ENCODE measurements around the gene ZHX3. TPM values are rescaled to one million over a fixed set of nuclear protein-coding genes. Genes with fewer than 3 reads are reported as not detected.

The ZHX3 gene
- total and polyA plus RNA-seq, 2 donors from 2014 or later: 24.7 to 153 TPM

GRCh38 chr20:41306061-41306727, 11.3 kb downstream of the ZHX3 start:
- H3K4me1 ChIP-seq (ENCODE audit: control insufficient read depth in 2 of 3, insufficient read depth in 2 of 3, low read depth in 1 of 3, low read length in 3 of 3): peaks cover 0 to 30% (median 16%) of the 10 kb centered on the region in 3 donors
- no peaks in the 10 kb centered on the region for H3K9me3 ChIP-seq (ENCODE audit: control insufficient read depth in 2 of 3, insufficient read depth in 1 of 3, low read length in 3 of 3)
- H3K27me3 ChIP-seq (ENCODE audit: control insufficient read depth, insufficient read depth, low read length): no peaks in the 10 kb centered on the region
- intact Hi-C loops (cut with DNase I): no loop called here
- no peak for FAIRE-seq
- no peak overlapping the region for H3K27ac ChIP-seq (ENCODE audit: low read depth in 2 of 2, low read length in 2 of 2)
- no peak overlapping the region for H3K9ac ChIP-seq (ENCODE audit: low read length in 3 of 3)
- H3K4me3 ChIP-seq (ENCODE audit: low read length in 3 of 3): no peak overlapping the region
- TF ChIP-seq, protein P1, sequence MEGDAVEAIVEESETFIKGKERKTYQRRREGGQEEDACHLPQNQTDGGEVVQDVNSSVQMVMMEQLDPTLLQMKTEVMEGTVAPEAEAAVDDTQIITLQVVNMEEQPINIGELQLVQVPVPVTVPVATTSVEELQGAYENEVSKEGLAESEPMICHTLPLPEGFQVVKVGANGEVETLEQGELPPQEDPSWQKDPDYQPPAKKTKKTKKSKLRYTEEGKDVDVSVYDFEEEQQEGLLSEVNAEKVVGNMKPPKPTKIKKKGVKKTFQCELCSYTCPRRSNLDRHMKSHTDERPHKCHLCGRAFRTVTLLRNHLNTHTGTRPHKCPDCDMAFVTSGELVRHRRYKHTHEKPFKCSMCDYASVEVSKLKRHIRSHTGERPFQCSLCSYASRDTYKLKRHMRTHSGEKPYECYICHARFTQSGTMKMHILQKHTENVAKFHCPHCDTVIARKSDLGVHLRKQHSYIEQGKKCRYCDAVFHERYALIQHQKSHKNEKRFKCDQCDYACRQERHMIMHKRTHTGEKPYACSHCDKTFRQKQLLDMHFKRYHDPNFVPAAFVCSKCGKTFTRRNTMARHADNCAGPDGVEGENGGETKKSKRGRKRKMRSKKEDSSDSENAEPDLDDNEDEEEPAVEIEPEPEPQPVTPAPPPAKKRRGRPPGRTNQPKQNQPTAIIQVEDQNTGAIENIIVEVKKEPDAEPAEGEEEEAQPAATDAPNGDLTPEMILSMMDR (IDR thresholded peaks at IDR 0.05; ENCODE audit: borderline replicate concordance, extremely low read depth, insufficient read depth): no peak
- no peak for DNase-seq
- no peaks in the 10 kb centered on the region for H3K36me3 ChIP-seq (ENCODE audit: control insufficient read depth in 2 of 3, insufficient read depth in 3 of 3, low read length in 3 of 3)

GRCh38 chr20:41304424-41305079, 13.0 kb downstream of the ZHX3 start:
- Histone ChIP-seq H3K4me1 (ENCODE audit: control insufficient read depth in 2 of 3, insufficient read depth in 2 of 3, low read depth in 1 of 3, low read length in 3 of 3) (peaks cover 0 to 32% (median 20%) of the 10 kb centered on the region in 3 donors), H3K27me3 (ENCODE audit: control insufficient read depth, insufficient read depth, low read length) (no peaks in the 10 kb centered on the region), H3K36me3 (ENCODE audit: control insufficient read depth in 2 of 3, insufficient read depth in 3 of 3, low read length in 3 of 3) (no peaks in the 10 kb centered on the region), H3K9me3 (ENCODE audit: control insufficient read depth in 2 of 3, insufficient read depth in 1 of 3, low read length in 3 of 3) (no peaks in the 10 kb centered on the region), H3K4me3 (ENCODE audit: low read length in 3 of 3) (no peak overlapping the region), H3K27ac (ENCODE audit: low read depth in 2 of 2, low read length in 2 of 2) (no peak overlapping the region), H3K9ac (ENCODE audit: low read length in 3 of 3) (no peak overlapping the region)
- TF ChIP-seq, protein P1 (IDR thresholded peaks at IDR 0.05; ENCODE audit: borderline replicate concordance, extremely low read depth, insufficient read depth): no peak
- intact Hi-C loops (cut with DNase I): no loop called here
- no peak for FAIRE-seq
- no peak for DNase-seq

- H3K27me3 ChIP-seq (ENCODE audit: control insufficient read depth, insufficient read depth, low read length): no peaks in the 10 kb centered on the region
- no peaks in the 10 kb centered on the region for H3K36me3 ChIP-seq (ENCODE audit: control insufficient read depth in 2 of 3, insufficient read depth in 3 of 3, low read length in 3 of 3)
- TF ChIP-seq, protein P1 (IDR thresholded peaks at IDR 0.05; ENCODE audit: borderline replicate concordance, extremely low read depth, insufficient read depth): no peak
- H3K9ac ChIP-seq (ENCODE audit: low read length in 3 of 3): no peak overlapping the region
- intact Hi-C loops (cut with DNase I): no loop called here
- H3K4me1 ChIP-seq (ENCODE audit: control insufficient read depth in 2 of 3, insufficient read depth in 2 of 3, low read depth in 1 of 3, low read length in 3 of 3): peaks cover 0 to 26% (median 17%) of the 10 kb centered on the region in 3 donors
- H3K4me3 ChIP-seq (ENCODE audit: low read length in 3 of 3): no peak overlapping the region
- DNase-seq (no peak), FAIRE-seq (no peak)
- H3K27ac ChIP-seq (ENCODE audit: low read depth in 2 of 2, low read length in 2 of 2): no peak overlapping the region
- no peaks in the 10 kb centered on the region for H3K9me3 ChIP-seq (ENCODE audit: control insufficient read depth in 2 of 3, insufficient read depth in 1 of 3, low read length in 3 of 3)
These were observed 13.5 kb downstream of the ZHX3 start for GRCh38 chr20:41304002-41304401.

All from kidney (tissue), 14 donors.